Parathyroid adenoma (tissue), 2 donors: ENCODE measurements around the gene GID8.

ENCODE experiments used
- H2AFZ ChIP-seq: fragments of 300-600 bp; sonication (generic); one replicate; pipeline ENCODE4 v1.7.0; 2017; ENCODE audit warnings: antibody characterized with exemption, mild to moderate bottlenecking
- H3K27ac ChIP-seq: fragments of 300-600 bp; sonication (generic); one replicate; pipeline ENCODE4 v1.7.0; 2017
- H3K27me3 ChIP-seq: fragments of 300-600 bp; sonication (generic); one replicate; pipeline ENCODE4 v1.7.0; 2017; ENCODE audit warnings: low read length; ENCODE audit not compliant: control insufficient read depth, insufficient read depth
- H3K36me3 ChIP-seq: fragments of 300-600 bp; sonication (generic); one replicate; pipeline ENCODE4 v1.7.0; 2017; ENCODE audit warnings: low read length; ENCODE audit not compliant: control insufficient read depth, insufficient read depth
- H3K4me1 ChIP-seq: fragments of 300-600 bp; sonication (generic); one replicate; pipeline ENCODE4 v1.7.0; 2017; ENCODE audit warnings: control low read depth
- H3K4me2 ChIP-seq: fragments of 300-600 bp; sonication (generic); one replicate; pipeline ENCODE4 v1.7.0; 2017; ENCODE audit warnings: low read length
- H3K4me3 ChIP-seq: fragments of 300-600 bp; sonication (generic); one replicate; pipeline ENCODE4 v1.7.0; 2017; ENCODE audit warnings: low read depth, low read length
- H3K79me2 ChIP-seq: fragments of 300-600 bp; sonication (generic); one replicate; pipeline ENCODE4 v1.7.0; 2017; ENCODE audit warnings: control low read depth
- H3K9ac ChIP-seq: fragments of 300-600 bp; sonication (generic); one replicate; pipeline ENCODE4 v1.7.0; 2017; ENCODE audit warnings: mild to moderate bottlenecking
- H3K9me3 ChIP-seq: fragments of 300-600 bp; sonication (generic); one replicate; pipeline ENCODE4 v1.7.0; 2017; ENCODE audit warnings: low read length; ENCODE audit not compliant: control insufficient read depth
- CTCF ChIP-seq: fragments of 300-600 bp; sonication (generic); IDR thresholded peaks from one replicate; pipeline ENCODE4 v1.7.0; 2017; ENCODE audit warnings: antibody characterized with exemption, mild to moderate bottlenecking
- donor health status: primary hyperparathyroidism.

Gene GID8

DNA sequence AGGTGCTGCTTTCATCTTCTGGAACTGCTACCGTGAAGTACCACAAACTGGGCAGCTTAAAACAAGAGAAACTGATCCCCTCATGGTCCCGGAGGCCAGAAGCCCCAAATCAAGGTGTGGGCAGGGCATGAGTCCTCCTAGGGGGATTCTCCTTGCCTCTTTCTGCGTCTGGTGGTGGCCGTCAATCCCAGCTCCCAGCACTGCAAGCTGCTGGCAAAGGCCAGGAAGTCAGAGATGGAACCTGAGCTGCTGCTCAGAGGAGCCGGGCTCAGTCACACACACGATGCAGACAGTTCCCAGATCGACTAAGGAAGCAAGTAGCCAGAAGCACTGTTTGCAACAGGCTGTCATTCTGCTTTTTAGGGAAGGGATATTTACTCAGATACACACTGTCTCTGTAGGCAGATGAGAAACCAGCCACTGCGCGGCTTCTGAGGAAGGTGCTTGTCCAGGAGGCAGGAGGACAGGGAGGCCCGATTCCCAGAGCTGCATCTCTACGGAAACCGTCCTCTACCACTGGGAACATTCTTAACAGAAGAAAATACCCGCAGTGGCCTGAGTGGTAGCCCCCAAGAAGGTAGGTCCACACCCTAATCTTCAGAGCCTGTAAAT, 53.4 kb downstream of the GID8 start:
- Histone ChIP-seq H3K27ac (no peak overlapping the region), H3K79me2 (no peaks in the 10 kb centered on the region), H2AFZ (no peak overlapping the region), H3K36me3 (no peaks in the 10 kb centered on the region), H3K9ac (no peak overlapping the region), H3K4me3 (no peak overlapping the region), H3K4me1 (no peaks in the 10 kb centered on the region), H3K4me2 (no peak overlapping the region), H3K27me3 (no peaks in the 10 kb centered on the region), H3K9me3 (no peaks in the 10 kb centered on the region)
- no peak for TF ChIP-seq CTCF

GRCh38 chr20:62991863-62992262, 53.9 kb downstream of the GID8 start:
- no peak overlapping the region for H3K4me3 ChIP-seq
- no peaks in the 10 kb centered on the region for H3K9me3 ChIP-seq
- no peak overlapping the region for H3K4me2 ChIP-seq
- H3K4me1 ChIP-seq, result no peaks in the 10 kb centered on the region
- no peak for TF ChIP-seq CTCF
- H3K27ac ChIP-seq, result no peak overlapping the region
- H2AFZ ChIP-seq, result no peak overlapping the region
- H3K36me3 ChIP-seq, result no peaks in the 10 kb centered on the region
- H3K9ac ChIP-seq, result no peak overlapping the region
- H3K27me3 ChIP-seq, result no peaks in the 10 kb centered on the region
- H3K79me2 ChIP-seq, result no peaks in the 10 kb centered on the region

DNA sequence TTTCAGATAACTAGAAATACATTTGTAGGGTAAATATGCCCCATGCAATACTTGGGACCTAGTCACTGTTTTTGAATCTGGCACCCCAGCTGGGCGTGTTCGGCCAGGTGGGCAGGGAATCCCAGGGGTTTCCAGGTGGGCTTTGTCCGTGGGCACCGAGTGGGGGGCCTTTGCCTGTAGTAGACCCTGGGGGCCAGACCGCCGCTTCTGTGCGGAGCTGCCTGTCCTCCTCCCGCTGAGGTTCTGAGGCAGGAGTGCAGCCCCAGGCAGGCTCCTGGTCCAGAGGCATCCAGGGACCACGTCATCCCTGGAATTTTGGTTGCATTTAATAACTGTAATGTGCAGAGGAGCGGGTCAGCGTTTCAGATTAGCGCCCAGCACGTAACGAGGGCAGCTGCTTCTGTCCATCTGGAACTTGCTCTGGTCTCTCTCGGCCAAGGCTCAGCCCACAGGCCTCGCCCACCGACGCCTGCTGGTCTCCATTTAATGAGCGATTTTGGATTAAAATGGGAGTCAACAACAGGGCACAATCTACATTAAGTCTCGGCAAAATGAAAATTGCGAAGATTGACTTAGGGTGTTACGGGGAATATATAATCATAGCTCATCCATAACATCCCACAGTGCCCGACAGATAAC, 56.0 kb downstream of the GID8 start:
- TF ChIP-seq CTCF, result no peak
- H3K4me1 ChIP-seq, result no peaks in the 10 kb centered on the region
- H3K9ac ChIP-seq, result no peak overlapping the region
- H2AFZ ChIP-seq, result no peak overlapping the region
- H3K79me2 ChIP-seq, result no peaks in the 10 kb centered on the region
- H3K4me3 ChIP-seq, result no peak overlapping the region
- H3K27ac ChIP-seq, result no peak overlapping the region
- H3K9me3 ChIP-seq, result no peaks in the 10 kb centered on the region
- H3K27me3 ChIP-seq, result no peaks in the 10 kb centered on the region
- no peak overlapping the region for H3K4me2 ChIP-seq
- no peaks in the 10 kb centered on the region for H3K36me3 ChIP-seq

DNA sequence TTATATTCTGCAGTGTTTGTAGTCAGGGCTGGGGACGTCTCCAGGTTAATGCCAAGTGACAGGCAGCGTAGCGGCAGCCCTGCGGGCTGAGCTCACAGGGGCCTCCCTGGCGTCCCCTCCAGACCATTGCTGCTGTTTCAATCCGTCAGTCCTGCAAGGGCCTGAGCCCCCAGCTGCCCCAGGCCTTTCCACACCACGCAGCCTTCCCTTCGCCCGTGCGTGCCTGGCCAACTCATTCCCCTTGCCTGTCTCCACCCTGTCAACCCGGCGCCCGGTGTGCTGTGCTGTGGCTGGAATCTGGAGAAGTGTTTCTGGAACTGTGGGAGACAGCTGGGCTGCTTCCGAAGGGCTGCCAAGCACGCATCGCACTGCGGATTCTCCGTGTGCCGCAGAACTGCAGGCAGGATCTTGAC, 56.9 kb downstream of the GID8 start:
- no peak overlapping the region for H3K4me2 ChIP-seq
- no peaks in the 10 kb centered on the region for H3K9me3 ChIP-seq
- no peaks in the 10 kb centered on the region for H3K79me2 ChIP-seq
- no peak overlapping the region for H2AFZ ChIP-seq
- H3K9ac ChIP-seq, result no peak overlapping the region
- no peak for TF ChIP-seq CTCF
- no peaks in the 10 kb centered on the region for H3K4me1 ChIP-seq
- H3K27me3 ChIP-seq, result no peaks in the 10 kb centered on the region
- H3K36me3 ChIP-seq, result no peaks in the 10 kb centered on the region
- H3K27ac ChIP-seq, result no peak overlapping the region
- H3K4me3 ChIP-seq, result no peak overlapping the region

DNA sequence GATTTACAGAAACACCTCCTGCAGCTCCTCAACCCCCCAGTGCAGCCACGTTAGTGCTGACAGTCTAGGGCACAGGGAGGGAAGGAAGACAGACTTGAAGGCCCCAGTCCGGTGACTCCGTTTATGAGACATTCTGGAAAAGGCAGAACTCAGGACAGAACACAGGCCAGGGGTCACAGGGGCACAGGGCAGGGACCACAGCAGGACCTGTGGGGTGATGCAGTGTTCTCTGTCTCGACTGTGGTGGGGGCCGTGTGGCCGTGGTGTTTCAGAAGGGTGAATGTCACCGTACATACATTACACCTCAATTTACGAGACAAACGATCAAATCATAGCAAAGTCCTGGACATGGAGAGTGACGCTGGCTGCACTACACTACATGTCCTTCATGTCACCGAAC, 57.5 kb downstream of the GID8 start:
- Histone ChIP-seq H2AFZ (no peak overlapping the region), H3K79me2 (no peaks in the 10 kb centered on the region), H3K4me3 (no peak overlapping the region), H3K27ac (no peak overlapping the region), H3K9me3 (no peaks in the 10 kb centered on the region), H3K27me3 (no peaks in the 10 kb centered on the region), H3K4me2 (no peak overlapping the region), H3K4me1 (no peaks in the 10 kb centered on the region), H3K36me3 (no peaks in the 10 kb centered on the region), H3K9ac (no peak overlapping the region)
- no peak for TF ChIP-seq CTCF
